ENCODE data around the gene NME3. TPM values are rescaled to one million over a fixed set of nuclear protein-coding genes. Genes with fewer than 3 reads are reported as not detected.
A peak's percentile ranks its signal among the peaks of the same experiment; 100 is the strongest.

The NME3 gene
- total RNA-seq, 1 donor from 2014 or later, result 33.3 TPM

DNA sequence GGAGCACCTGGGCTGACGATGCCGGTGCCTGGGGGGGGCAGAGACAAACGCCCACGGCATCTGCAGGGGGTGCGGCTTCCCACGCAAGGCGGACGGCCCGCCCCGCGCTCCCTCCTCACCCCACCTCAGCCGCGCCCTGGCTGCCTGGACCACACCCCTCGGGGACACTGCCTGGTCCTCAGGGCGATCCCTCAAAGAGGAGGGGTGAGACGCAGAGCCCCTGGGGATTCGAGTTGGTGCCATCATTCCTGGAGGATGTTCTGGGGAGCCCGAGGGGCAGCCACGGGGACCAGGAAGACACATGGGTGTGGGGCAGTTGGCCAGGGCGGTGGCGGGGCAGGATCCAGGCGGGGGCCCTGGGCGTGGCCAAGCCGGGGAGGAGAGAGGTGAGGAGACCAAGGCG lies 18.3 kb upstream of the NME3 start:
- Mint-ChIP-seq H3K4me3 (ENCODE audit: unreplicated experiment) (no peak overlapping the region), H3K4me1 (ENCODE audit: unreplicated experiment) (no peaks in the 10 kb centered on the region), H3K27ac (ENCODE audit: unreplicated experiment) (no peak overlapping the region), H3K9me3 (ENCODE audit: unreplicated experiment) (no peaks in the 10 kb centered on the region), H3K27me3 (ENCODE audit: unreplicated experiment) (no peaks in the 10 kb centered on the region), H3K36me3 (ENCODE audit: low read depth, unreplicated experiment) (peaks cover 3% of the 10 kb centered on the region)
- DNase-seq (ENCODE audit: low spot score), result no peak
- TF ChIP-seq, protein P1, sequence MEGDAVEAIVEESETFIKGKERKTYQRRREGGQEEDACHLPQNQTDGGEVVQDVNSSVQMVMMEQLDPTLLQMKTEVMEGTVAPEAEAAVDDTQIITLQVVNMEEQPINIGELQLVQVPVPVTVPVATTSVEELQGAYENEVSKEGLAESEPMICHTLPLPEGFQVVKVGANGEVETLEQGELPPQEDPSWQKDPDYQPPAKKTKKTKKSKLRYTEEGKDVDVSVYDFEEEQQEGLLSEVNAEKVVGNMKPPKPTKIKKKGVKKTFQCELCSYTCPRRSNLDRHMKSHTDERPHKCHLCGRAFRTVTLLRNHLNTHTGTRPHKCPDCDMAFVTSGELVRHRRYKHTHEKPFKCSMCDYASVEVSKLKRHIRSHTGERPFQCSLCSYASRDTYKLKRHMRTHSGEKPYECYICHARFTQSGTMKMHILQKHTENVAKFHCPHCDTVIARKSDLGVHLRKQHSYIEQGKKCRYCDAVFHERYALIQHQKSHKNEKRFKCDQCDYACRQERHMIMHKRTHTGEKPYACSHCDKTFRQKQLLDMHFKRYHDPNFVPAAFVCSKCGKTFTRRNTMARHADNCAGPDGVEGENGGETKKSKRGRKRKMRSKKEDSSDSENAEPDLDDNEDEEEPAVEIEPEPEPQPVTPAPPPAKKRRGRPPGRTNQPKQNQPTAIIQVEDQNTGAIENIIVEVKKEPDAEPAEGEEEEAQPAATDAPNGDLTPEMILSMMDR (IDR thresholded peaks at IDR 0.05; ENCODE audit: unreplicated experiment), result no peak

DNA sequence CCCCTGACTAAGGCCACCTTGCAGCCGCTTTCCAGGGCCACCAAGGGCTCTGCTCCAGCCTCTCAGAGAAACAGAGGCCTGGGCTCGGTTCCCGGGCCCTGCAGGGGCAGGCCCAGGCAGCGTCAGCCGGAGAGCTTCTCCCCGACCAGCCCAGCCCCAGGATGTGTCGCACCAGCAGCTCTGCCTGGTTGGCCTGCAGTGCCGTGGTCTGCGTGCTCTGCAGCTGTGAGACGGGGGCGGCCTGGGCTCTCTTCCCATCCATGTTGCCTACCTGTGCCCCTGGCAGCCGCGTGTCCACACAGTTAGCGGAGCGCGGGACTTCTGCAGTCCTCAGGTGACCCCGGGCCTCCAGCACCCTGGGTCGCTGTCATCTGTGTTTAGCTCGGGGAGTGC lies 17.4 kb upstream of the NME3 start:
- no peak overlapping the region for H3K27ac Mint-ChIP-seq (ENCODE audit: unreplicated experiment)
- no peaks in the 10 kb centered on the region for H3K27me3 Mint-ChIP-seq (ENCODE audit: unreplicated experiment)
- H3K4me1 Mint-ChIP-seq (ENCODE audit: unreplicated experiment), result no peaks in the 10 kb centered on the region
- no peaks in the 10 kb centered on the region for H3K9me3 Mint-ChIP-seq (ENCODE audit: unreplicated experiment)
- peak; percentile 2 for DNase-seq (ENCODE audit: low spot score)
- TF ChIP-seq, protein P1 (IDR thresholded peaks at IDR 0.05; ENCODE audit: unreplicated experiment), result no peak
- H3K36me3 Mint-ChIP-seq (ENCODE audit: low read depth, unreplicated experiment), result peaks cover 3% of the 10 kb centered on the region
- H3K4me3 Mint-ChIP-seq (ENCODE audit: unreplicated experiment), result peak overlapping the region; percentile 42

DNA sequence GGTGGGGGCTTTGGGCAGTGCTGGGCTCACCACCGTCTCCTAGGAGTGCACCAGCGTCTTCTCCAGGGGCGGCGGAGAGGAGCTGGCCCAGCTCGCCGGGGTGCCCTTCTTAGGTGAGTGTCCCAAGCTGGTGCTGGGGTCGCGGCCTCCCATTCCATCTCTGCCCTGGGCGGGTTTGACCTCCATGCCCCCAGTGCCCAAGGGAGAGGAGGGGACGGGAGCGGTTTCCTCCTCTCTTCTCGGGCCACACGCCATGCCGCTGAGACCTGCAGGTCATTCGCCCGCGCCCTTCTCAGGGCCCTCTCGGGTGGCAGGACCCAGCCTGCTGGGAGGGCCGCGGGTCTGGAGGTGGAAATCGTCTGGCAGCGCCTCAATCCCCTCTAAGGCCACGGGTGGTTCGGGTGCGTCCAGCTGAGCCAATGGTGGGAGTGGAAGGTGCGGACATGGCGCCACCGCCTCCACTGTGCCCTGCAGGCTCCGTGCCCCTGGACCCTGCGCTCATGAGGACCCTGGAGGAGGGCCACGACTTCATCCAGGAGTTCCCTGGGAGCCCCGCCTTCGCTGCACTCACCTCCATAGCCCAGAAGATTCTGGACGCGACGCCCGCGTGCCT lies 16.9 kb upstream of the NME3 start:
- H3K4me3 Mint-ChIP-seq (ENCODE audit: unreplicated experiment), result no peak overlapping the region
- no peak overlapping the region for H3K27ac Mint-ChIP-seq (ENCODE audit: unreplicated experiment)
- H3K36me3 Mint-ChIP-seq (ENCODE audit: low read depth, unreplicated experiment), result peaks cover 3% of the 10 kb centered on the region
- H3K27me3 Mint-ChIP-seq (ENCODE audit: unreplicated experiment), result no peaks in the 10 kb centered on the region
- H3K4me1 Mint-ChIP-seq (ENCODE audit: unreplicated experiment), result peaks cover 3% of the 10 kb centered on the region
- no peaks in the 10 kb centered on the region for H3K9me3 Mint-ChIP-seq (ENCODE audit: unreplicated experiment)
- DNase-seq (ENCODE audit: low spot score), result no peak
- TF ChIP-seq, protein P1 (IDR thresholded peaks at IDR 0.05; ENCODE audit: unreplicated experiment), result no peak

DNA sequence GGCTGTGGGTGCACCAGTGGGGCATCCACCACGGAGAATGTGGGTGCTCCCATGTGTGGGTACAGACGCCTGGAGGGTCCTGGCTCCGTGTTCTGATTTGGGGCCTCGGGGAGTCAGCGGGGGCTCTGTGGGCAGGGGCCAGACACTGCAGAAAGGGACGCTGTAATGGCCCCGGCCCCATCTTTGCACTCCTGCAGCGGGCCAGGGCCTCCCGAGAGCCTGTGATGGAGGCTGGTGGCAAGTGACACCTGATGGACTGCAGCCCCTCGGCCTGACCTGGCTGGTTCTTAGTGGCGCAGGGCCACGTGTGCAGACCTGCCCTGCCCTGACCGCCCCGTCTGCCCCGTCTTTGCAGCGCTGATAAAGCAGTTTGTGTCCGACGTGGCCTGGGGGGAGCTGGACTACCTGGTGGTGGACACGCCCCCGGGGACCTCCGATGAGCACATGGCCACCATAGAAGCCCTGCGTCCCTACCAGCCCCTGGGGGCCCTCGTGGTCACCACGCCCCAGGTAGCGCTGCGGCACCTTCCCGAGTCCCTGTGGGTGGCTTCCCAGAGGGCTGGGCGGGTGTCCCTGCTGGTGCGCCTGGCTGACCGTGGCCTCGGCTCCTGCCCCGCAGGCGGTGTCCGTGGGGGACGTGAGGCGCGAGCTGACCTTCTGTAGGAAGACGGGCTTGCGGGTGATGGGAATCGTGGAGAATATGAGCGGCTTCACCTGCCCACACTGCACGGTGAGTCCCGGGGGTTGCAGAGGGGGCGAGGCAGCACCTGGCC lies 16.2 kb upstream of the NME3 start:
- peaks cover 3% of the 10 kb centered on the region for H3K27me3 Mint-ChIP-seq (ENCODE audit: unreplicated experiment)
- H3K27ac Mint-ChIP-seq (ENCODE audit: unreplicated experiment), result no peak overlapping the region
- no peak overlapping the region for H3K4me3 Mint-ChIP-seq (ENCODE audit: unreplicated experiment)
- H3K9me3 Mint-ChIP-seq (ENCODE audit: unreplicated experiment), result no peaks in the 10 kb centered on the region
- no peak for DNase-seq (ENCODE audit: low spot score)
- peaks cover 3% of the 10 kb centered on the region for H3K36me3 Mint-ChIP-seq (ENCODE audit: low read depth, unreplicated experiment)
- H3K4me1 Mint-ChIP-seq (ENCODE audit: unreplicated experiment), result peaks cover 4% of the 10 kb centered on the region
- TF ChIP-seq, protein P1 (IDR thresholded peaks at IDR 0.05; ENCODE audit: unreplicated experiment), result no peak

DNA sequence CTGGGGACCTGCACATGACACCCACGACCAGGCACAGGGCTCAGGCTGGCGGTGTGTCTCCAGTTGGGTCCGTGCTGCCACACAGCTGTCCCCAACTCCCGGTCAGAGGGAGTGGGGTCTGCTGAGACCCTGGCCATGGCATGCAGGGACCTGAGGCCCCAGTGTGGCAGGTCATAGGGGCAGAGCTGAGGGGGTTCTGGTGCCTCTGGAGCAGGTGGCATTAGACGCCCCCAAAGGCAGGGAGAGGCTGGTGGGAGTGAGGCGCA lies 15.6 kb upstream of the NME3 start:
- H3K27me3 Mint-ChIP-seq (ENCODE audit: unreplicated experiment), result peaks cover 4% of the 10 kb centered on the region

More for the DNA sequence above, 15.6 kb upstream of the NME3 start:
- Mint-ChIP-seq H3K9me3 (ENCODE audit: unreplicated experiment) (no peaks in the 10 kb centered on the region), H3K36me3 (ENCODE audit: low read depth, unreplicated experiment) (peaks cover 3% of the 10 kb centered on the region), H3K4me1 (ENCODE audit: unreplicated experiment) (peaks cover 4% of the 10 kb centered on the region), H3K4me3 (ENCODE audit: unreplicated experiment) (no peak overlapping the region), H3K27ac (ENCODE audit: unreplicated experiment) (no peak overlapping the region)
- TF ChIP-seq, protein P1 (IDR thresholded peaks at IDR 0.05; ENCODE audit: unreplicated experiment), result no peak
- no peak for DNase-seq (ENCODE audit: low spot score)
